CD4-positive, alpha-beta T cell (primary cell): ENCODE data around the gene KIAA0040. TPM values are rescaled to one million over a fixed set of nuclear protein-coding genes. Genes with fewer than 3 reads are reported as not detected.

Experiments
- ATAC-seq: fragments of 200-7000 bp; cut with Tn5 transposase; one replicate; pipeline ENCODE4 v1.10.0; 2022; ENCODE audit warnings: mild to moderate bottlenecking; ENCODE audit not compliant: poor library complexity
- CTCF ChIA-PET: fragments of 350-600 bp; sonication (Branson Sonifier 250); formaldehyde crosslinking; loops from one replicate; lab custom pipeline; 2021; ENCODE audit warnings: antibody characterized with exemption, inconsistent platforms; lab: Charles Lee
- POLR2A ChIA-PET: fragments of 350-600 bp; sonication (Branson Sonifier 250); formaldehyde crosslinking; loops from one replicate; lab custom pipeline; 2021; ENCODE audit warnings: antibody characterized with exemption, inconsistent platforms; lab: Charles Lee
- DNase-seq, 14 experiments: peaks; one replicate each; pipeline ENCODE4 v3.0.0-alpha.2; 2013 to 2020; ENCODE audit warnings: mixed read lengths in 2 of 14
- H3K27ac ChIP-seq, 2 donors: one replicate each; pipeline versions ENCODE4 v1.5.1 to v1.7.0; 2013; ENCODE audit warnings: low read length in 2 of 2, low read depth in 1 of 2, mild to moderate bottlenecking in 1 of 2
- H3K27me3 ChIP-seq, 2 experiments: 1 replicate in 1 of 2; 2 replicates in 1 of 2; pipeline versions ENCODE4 v1.6.1 to v1.7.0; 2013; ENCODE audit warnings: low read length in 2 of 2, control low read depth in 1 of 2, mild to moderate bottlenecking in 1 of 2, moderate library complexity in 1 of 2; ENCODE audit not compliant: insufficient read depth in 2 of 2, control insufficient read depth in 1 of 2
- H3K36me3 ChIP-seq: one replicate; pipeline ENCODE4 v1.6.1; 2013; ENCODE audit warnings: low read length, control low read depth; ENCODE audit not compliant: insufficient read depth
- H3K4me1 ChIP-seq: one replicate; pipeline ENCODE4 v1.6.1; 2013; ENCODE audit warnings: low read length, control low read depth; ENCODE audit not compliant: insufficient read depth
- H3K4me3 ChIP-seq: one replicate; pipeline ENCODE4 v1.5.1; 2013; ENCODE audit warnings: mild to moderate bottlenecking, low read length, moderate library complexity
- H3K9me3 ChIP-seq, 2 experiments: 1 replicate in 1 of 2; 2 replicates in 1 of 2; pipeline versions ENCODE4 v1.6.1 to v1.7.0; 2013; ENCODE audit warnings: low read length in 2 of 2, mild to moderate bottlenecking in 2 of 2, control low read depth in 1 of 2, moderate library complexity in 1 of 2; ENCODE audit not compliant: control insufficient read depth in 1 of 2, insufficient read depth in 1 of 2
- H3K27ac Mint-ChIP-seq: one replicate; pipeline ENCODE4 v1.8.0; 2020; ENCODE audit warnings: mixed read lengths
- H3K27me3 Mint-ChIP-seq: one replicate; pipeline ENCODE4 v1.8.0; 2021; ENCODE audit warnings: mixed read lengths
- H3K36me3 Mint-ChIP-seq: one replicate; pipeline ENCODE4 v1.8.0; 2021; ENCODE audit warnings: low read depth, mixed read lengths
- H3K4me1 Mint-ChIP-seq: one replicate; pipeline ENCODE4 v1.8.0; 2021; ENCODE audit warnings: low read depth, mixed read lengths
- H3K4me3 Mint-ChIP-seq: one replicate; pipeline ENCODE4 v1.8.0; 2020; ENCODE audit warnings: mild to moderate bottlenecking, mixed read lengths
- H3K9me3 Mint-ChIP-seq: one replicate; pipeline ENCODE4 v1.8.0; 2020; ENCODE audit warnings: mixed read lengths
- intact Hi-C, 2 experiments: fragments of 100-400 bp; cut with DNase I in 1 of 2; cut with micrococcal nuclease in 1 of 2; formaldehyde crosslinking; loops; one replicate each; pipeline versions ENCODE4 v1.15.1 to v1.9.0; 2023 to 2025; cut with DNase I, micrococcal nuclease
- total RNA-seq, 174 experiments: library from RNA in 2 of 174; stranded (reverse) in 2 of 174; gene quantifications; one replicate each; pipeline ENCODE4 v1.2.3 and lab custom pipeline; 2021 to 2026
- TF ChIP-seq, protein P1 (sequence below): fragments of 200-600 bp; IDR thresholded peaks from one replicate; pipeline ENCODE4 v1.8.0; 2022; ENCODE audit warnings: antibody characterized with exemption, mild to moderate bottlenecking

The KIAA0040 gene
- total RNA-seq, 2 experiments from 2014 or later: 13.5 to 14.5 TPM

DNA sequence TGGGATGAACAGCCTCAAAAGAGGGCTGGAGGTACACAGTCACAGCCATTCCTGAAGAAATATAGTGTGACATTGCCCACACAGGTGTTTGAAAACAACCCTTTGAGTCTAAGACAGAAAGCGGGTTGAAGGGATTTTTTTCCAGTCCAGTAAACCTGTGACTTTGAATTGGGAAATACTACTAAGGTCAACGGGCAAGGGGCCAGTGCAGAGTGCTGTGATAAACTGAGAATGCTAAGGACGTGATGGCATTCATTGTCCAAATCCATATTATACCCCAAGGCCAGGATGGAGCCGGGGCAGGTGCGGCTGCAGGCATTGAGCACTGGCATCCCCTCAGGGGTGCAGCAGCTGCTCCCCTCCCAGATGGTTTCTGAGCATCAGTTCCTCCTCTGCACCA, 36.6 kb downstream of the KIAA0040 start:
- Histone ChIP-seq H3K27me3 (peaks cover 4 to 10% of the 10 kb centered on the region in 2 experiments), H3K27ac (no peak overlapping the region), H3K4me3 (no peak overlapping the region), H3K4me1 (peaks cover 12% of the 10 kb centered on the region), H3K9me3 (no peaks in the 10 kb centered on the region), H3K36me3 (peaks cover 27% of the 10 kb centered on the region)
- ChIA-PET POLR2A (interaction anchor here (0.9 to 1.8 kb wide), 6 partner anchors 33 to 165 kb away, joined by 3 to 23 read pairs (median 8); no protein-coding TSS in a partner anchor), CTCF (interaction anchor here (1.7 to 5.6 kb wide), 2 partner anchors 9 to 162 kb away, joined by 14 to 64 read pairs; no protein-coding TSS in a partner anchor)
- no peaks in the 10 kb centered on the region for H3K9me3 Mint-ChIP-seq
- no peak overlapping the region for H3K4me3 Mint-ChIP-seq
- TF ChIP-seq, protein P1, sequence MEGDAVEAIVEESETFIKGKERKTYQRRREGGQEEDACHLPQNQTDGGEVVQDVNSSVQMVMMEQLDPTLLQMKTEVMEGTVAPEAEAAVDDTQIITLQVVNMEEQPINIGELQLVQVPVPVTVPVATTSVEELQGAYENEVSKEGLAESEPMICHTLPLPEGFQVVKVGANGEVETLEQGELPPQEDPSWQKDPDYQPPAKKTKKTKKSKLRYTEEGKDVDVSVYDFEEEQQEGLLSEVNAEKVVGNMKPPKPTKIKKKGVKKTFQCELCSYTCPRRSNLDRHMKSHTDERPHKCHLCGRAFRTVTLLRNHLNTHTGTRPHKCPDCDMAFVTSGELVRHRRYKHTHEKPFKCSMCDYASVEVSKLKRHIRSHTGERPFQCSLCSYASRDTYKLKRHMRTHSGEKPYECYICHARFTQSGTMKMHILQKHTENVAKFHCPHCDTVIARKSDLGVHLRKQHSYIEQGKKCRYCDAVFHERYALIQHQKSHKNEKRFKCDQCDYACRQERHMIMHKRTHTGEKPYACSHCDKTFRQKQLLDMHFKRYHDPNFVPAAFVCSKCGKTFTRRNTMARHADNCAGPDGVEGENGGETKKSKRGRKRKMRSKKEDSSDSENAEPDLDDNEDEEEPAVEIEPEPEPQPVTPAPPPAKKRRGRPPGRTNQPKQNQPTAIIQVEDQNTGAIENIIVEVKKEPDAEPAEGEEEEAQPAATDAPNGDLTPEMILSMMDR: no peak
- DNase-seq (no peak), ATAC-seq (no peak)
- peaks cover 25% of the 10 kb centered on the region for H3K4me1 Mint-ChIP-seq
- no peak overlapping the region for H3K27ac Mint-ChIP-seq
- intact Hi-C loops: loop anchor here (1.0 to 10.0 kb wide), 6 partner anchors 36 to 1729 kb away; partner anchors contain the start of genes KIAA0040 (in 1 of the 2) and TNR (in 1 of the 2)
- peaks cover 30% of the 10 kb centered on the region for H3K36me3 Mint-ChIP-seq
- H3K27me3 Mint-ChIP-seq: peaks cover 34% of the 10 kb centered on the region

GRCh38 chr1:175155473-175155856, 37.1 kb downstream of the KIAA0040 start:
- peaks cover 5 to 10% of the 10 kb centered on the region in 2 experiments for H3K27me3 ChIP-seq
- peaks cover 12% of the 10 kb centered on the region for H3K4me1 ChIP-seq
- no peak overlapping the region for H3K27ac Mint-ChIP-seq
- no peak overlapping the region for H3K4me3 ChIP-seq
- H3K36me3 ChIP-seq: peaks cover 23% of the 10 kb centered on the region
- peaks cover 25% of the 10 kb centered on the region for H3K36me3 Mint-ChIP-seq
- H3K27me3 Mint-ChIP-seq: peaks cover 37% of the 10 kb centered on the region
- intact Hi-C loops: loop anchor here (1.0 to 10.0 kb wide), 6 partner anchors 37 to 1729 kb away; partner anchors contain the start of genes KIAA0040 (in 1 of the 2) and TNR (in 1 of the 2)
- POLR2A ChIA-PET: interaction anchor here (1.0 to 1.8 kb wide), 6 partner anchors 34 to 165 kb away, joined by 3 to 23 read pairs (median 8); no protein-coding TSS in a partner anchor
- H3K9me3 Mint-ChIP-seq: no peaks in the 10 kb centered on the region
- H3K4me3 Mint-ChIP-seq: no peak overlapping the region
- CTCF ChIA-PET: interaction anchor here (0.8 to 5.6 kb wide), 12 partner anchors 9 to 168 kb away, joined by 3 to 64 read pairs (median 4); no protein-coding TSS in a partner anchor
- H3K4me1 Mint-ChIP-seq: peaks cover 25% of the 10 kb centered on the region
- ATAC-seq: peak; percentile 16
- H3K27ac ChIP-seq: no peak overlapping the region
- TF ChIP-seq, protein P1: no peak
- DNase-seq: peak in 1 of 14 experiments; percentile 11
- H3K9me3 ChIP-seq: no peaks in the 10 kb centered on the region

- POLR2A ChIA-PET: interaction anchor here (0.9 to 1.8 kb wide), 7 partner anchors 34 to 166 kb away, joined by 3 to 23 read pairs (median 6); no protein-coding TSS in a partner anchor
- TF ChIP-seq, protein P1: peak; percentile 86
- DNase-seq: peak; percentile 66 to 87 (median 74)
- H3K4me3 Mint-ChIP-seq: no peak overlapping the region
- no peaks in the 10 kb centered on the region for H3K9me3 Mint-ChIP-seq
- H3K36me3 Mint-ChIP-seq: peaks cover 19% of the 10 kb centered on the region
- Histone ChIP-seq H3K36me3 (peaks cover 17% of the 10 kb centered on the region), H3K27ac (no peak overlapping the region), H3K9me3 (no peaks in the 10 kb centered on the region), H3K27me3 (peaks cover 8 to 10% of the 10 kb centered on the region in 2 experiments), H3K4me3 (no peak overlapping the region), H3K4me1 (peaks cover 12% of the 10 kb centered on the region)
- H3K4me1 Mint-ChIP-seq: peaks cover 25% of the 10 kb centered on the region
- peak; percentile 61 for ATAC-seq
- H3K27ac Mint-ChIP-seq: no peak overlapping the region
- CTCF ChIA-PET: interaction anchor here (0.7 to 5.6 kb wide), 16 partner anchors 8 to 919 kb away, joined by 3 to 64 read pairs (median 4); no protein-coding TSS in a partner anchor
- intact Hi-C loops: loop anchor here (1.0 to 10.0 kb wide), 9 partner anchors 37 to 1730 kb away; partner anchors contain the start of genes TNR (in 2 of the 2) and KIAA0040 (in 1 of the 2)
- H3K27me3 Mint-ChIP-seq: peaks cover 40% of the 10 kb centered on the region
Measured at GRCh38 chr1:175154629-175155472, 37.7 kb downstream of the KIAA0040 start.
